Testis (tissue), 3 donors: ENCODE measurements around the gene COL23A1. TPM values are rescaled to one million over a fixed set of nuclear protein-coding genes. Genes with fewer than 3 reads are reported as not detected.
A peak's percentile ranks its signal among the peaks of the same experiment; 100 is the strongest.

Source experiments
- DNase-seq: peaks from one replicate; pipeline ENCODE4 v3.0.0-alpha.2; 2019
- H3K27ac ChIP-seq, 2 donors: fragments of 200-600 bp; sonication (generic); one replicate each; pipeline ENCODE4 v1.5.1; 2019
- H3K27me3 ChIP-seq: fragments of 200-600 bp; sonication (generic); one replicate; pipeline ENCODE4 v1.5.1; 2019
- H3K36me3 ChIP-seq: fragments of 200-600 bp; sonication (generic); one replicate; pipeline ENCODE4 v1.5.1; 2017; ENCODE audit warnings: low read depth; ENCODE audit errors: missing control alignments
- H3K4me1 ChIP-seq: fragments of 200-600 bp; sonication (generic); one replicate; pipeline ENCODE4 v1.5.1; 2019
- H3K4me3 ChIP-seq, 2 donors: fragments of 200-600 bp; sonication (generic); one replicate each; pipeline ENCODE4 v1.5.1; 2017 to 2019
- H3K9me3 ChIP-seq: fragments of 200-600 bp; sonication (generic); one replicate; pipeline ENCODE4 v1.5.1; 2017
- CTCF ChIP-seq, 3 experiments: fragments of 450-650 bp in 2 of 3; fragments of 200-600 bp in 1 of 3; sonication (generic) in 1 of 3; IDR thresholded peaks; one replicate each; pipeline ENCODE4 v1.5.1; 2016 to 2019; ENCODE audit warnings: antibody characterized with exemption in 3 of 3, mild to moderate bottlenecking in 2 of 3, moderate library complexity in 1 of 3
- POLR2A ChIP-seq: fragments of 450-650 bp; IDR thresholded peaks from one replicate; pipeline ENCODE4 v1.6.1; 2017; ENCODE audit warnings: antibody characterized with exemption, mild to moderate bottlenecking, moderate library complexity
- WGBS, 2 donors: methylation state at CpG; one replicate each; pipeline ENCODE4 v1.1.5; 2018; 5-methylcytosine and 5-hydroxymethylcytosine counted together
- intact Hi-C: fragments of 100-400 bp; cut with DNase I; formaldehyde crosslinking; loops from one replicate; pipeline ENCODE4 v1.15.1; 2023; ENCODE audit warnings: low total_unique reads
- polyA plus RNA-seq: library from polyadenylated mRNA; stranded (reverse); fragments of 350-450 nt; fragmentation: Illumina TruSeq; extraction: RNeasy Lipid Tissue Mini Kit (QIAGEN cat#74804); gene quantifications from one replicate; pipeline ENCODE4 v1.2.3, GENCODE V29; 2014; ENCODE audit warnings: low read depth, low replicate concordance; ENCODE audit not compliant: insufficient read depth
- total RNA-seq, 2 donors: library from RNA; depleted of rRNA; stranded (reverse); fragments of >200 nt; gene quantifications; one replicate each; pipeline ENCODE4 v1.2.3, GENCODE V29; 2016

The COL23A1 gene
- total and polyA plus RNA-seq, 3 donors from 2014 or later = 4.3 to 5.5 (median 5.0) TPM

DNA sequence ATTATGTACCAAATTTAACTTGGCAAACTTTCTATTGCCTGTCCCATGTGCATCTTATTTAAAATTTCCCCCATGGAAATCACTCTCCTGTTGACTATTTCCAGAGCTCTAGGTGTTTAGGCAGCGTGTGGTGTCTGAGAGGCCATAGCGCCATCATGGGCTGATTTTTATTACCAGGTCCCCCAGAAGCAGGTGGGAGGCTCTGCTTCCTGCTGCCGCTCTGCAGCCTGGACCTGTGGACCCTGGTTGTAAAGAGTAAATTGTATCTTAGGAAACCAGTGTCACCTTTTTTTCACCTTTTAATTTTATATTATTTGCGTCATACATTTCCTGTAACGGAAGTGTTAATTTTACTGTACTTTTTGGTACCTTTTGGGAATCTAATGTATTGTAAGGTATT is 379.5 kb downstream of the COL23A1 start:
- no peak for TF ChIP-seq CTCF (IDR thresholded peaks at IDR 0.05)
- TF ChIP-seq POLR2A = no peak
- H3K9me3 ChIP-seq = no peaks in the 10 kb centered on the region
- 94 to 96% methylated on average over 5 of the region's 5 CpGs for WGBS, 2 donors
- H3K4me1 ChIP-seq = peaks cover 24% of the 10 kb centered on the region
- no peaks in the 10 kb centered on the region for H3K36me3 ChIP-seq
- no peak for DNase-seq
- no peak overlapping the region for H3K27ac ChIP-seq
- no peak overlapping the region for H3K4me3 ChIP-seq
- intact Hi-C loops = no loop called here
- no peaks in the 10 kb centered on the region for H3K27me3 ChIP-seq

- no peak for TF ChIP-seq CTCF (IDR thresholded peaks at IDR 0.05)
- no peak for TF ChIP-seq POLR2A
- 92 to 93% methylated on average over 7 to 18 of the region's 18 CpGs for WGBS, 2 donors
- Histone ChIP-seq H3K4me3 (no peak overlapping the region), H3K27me3 (no peaks in the 10 kb centered on the region), H3K4me1 (peaks cover 27% of the 10 kb centered on the region), H3K36me3 (no peaks in the 10 kb centered on the region), H3K9me3 (no peaks in the 10 kb centered on the region), H3K27ac (no peak overlapping the region)
- intact Hi-C loops = no loop called here
- DNase-seq = no peak
These were observed 380.1 kb downstream of the COL23A1 start for GRCh38 chr5:178210073-178210535.

DNA sequence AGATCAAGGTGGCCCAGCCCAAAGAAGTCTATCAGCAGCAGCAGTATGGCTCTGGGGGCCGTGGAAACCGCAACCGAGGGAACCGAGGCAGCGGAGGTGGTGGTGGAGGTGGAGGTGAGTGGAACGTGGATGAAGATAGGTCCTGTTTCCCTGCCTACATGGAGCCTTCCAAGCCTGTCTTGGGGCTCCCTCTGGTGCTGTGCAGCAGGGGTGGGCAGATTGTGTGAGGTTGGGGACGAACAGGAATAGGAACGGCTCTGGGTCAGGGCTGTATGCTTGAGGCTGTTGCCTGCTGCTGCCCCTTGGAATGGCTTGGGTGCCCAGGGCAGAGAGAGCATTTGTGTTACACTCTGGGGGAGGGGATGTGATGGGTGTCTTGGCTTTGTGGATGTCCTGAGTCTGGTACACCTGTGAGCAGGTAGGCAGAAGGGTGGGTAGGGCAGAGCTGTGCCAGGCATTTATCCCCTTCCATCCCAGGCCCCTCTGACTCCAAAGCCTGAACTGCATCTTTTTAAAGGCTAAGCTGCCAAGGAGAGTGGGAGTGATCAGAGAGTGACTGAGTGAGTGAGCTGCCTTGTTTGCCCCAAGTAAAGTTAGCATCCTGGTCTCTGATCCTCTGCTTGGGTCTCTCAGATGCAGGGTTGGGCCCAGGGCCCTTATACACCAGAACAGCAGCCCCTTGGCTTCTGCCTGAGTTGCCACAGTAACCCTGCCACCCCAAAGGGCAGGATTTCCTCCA is 380.7 kb downstream of the COL23A1 start:
- TF ChIP-seq POLR2A = no peak
- no peak for TF ChIP-seq CTCF (IDR thresholded peaks at IDR 0.05)
- H3K9me3 ChIP-seq = no peaks in the 10 kb centered on the region
- H3K4me1 ChIP-seq = peaks cover 27% of the 10 kb centered on the region
- no peak for DNase-seq
- no peak overlapping the region for H3K4me3 ChIP-seq
- WGBS, 2 donors = 87 to 88% methylated on average over 8 of the region's 8 CpGs
- H3K27ac ChIP-seq = no peak overlapping the region
- no peaks in the 10 kb centered on the region for H3K27me3 ChIP-seq
- intact Hi-C loops = no loop called here
- H3K36me3 ChIP-seq = no peaks in the 10 kb centered on the region

DNA sequence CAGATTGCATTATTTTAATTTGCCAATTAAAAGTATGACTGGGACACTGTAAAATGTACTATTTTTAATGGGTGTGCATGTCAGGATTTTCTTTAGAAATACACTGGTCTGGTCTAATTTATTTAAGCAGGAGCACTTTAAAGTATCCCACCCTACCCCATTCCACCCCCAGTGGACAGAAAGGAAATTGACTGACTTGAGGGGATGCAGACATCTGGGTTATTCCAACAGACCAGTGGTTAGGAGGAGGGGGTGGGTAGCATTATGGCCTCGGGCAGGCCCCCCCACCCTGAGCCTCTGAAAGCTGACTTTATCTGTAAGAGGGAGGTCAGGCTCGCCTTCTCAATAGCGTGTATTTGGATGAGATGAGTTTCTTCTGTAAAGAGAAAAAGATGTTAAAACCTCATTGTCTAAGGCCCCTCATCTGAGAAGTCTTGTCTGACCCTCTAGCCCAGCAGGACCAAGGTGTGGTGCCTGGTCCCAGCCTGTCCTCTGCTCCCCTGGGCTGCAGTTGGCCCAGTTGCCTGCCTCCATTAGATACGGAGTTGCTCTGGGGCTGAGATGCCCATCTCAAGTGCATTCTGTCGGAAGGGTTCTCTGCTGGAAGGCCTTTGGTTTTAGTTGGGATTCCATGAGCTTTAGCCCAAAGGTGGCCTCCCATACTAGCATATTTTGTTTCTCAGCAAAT is 381.5 kb downstream of the COL23A1 start:
- Histone ChIP-seq H3K27me3 (no peaks in the 10 kb centered on the region), H3K27ac (peak overlapping the region in 1 of 2 donors; percentile 39), H3K9me3 (no peaks in the 10 kb centered on the region), H3K4me3 (no peak overlapping the region), H3K36me3 (no peaks in the 10 kb centered on the region), H3K4me1 (peaks cover 27% of the 10 kb centered on the region)
- 68 to 77% methylated on average over 3 to 5 of the region's 5 CpGs for WGBS, 2 donors
- no peak for TF ChIP-seq CTCF (IDR thresholded peaks at IDR 0.05)
- TF ChIP-seq POLR2A = no peak
- intact Hi-C loops = no loop called here
- DNase-seq = no peak
